Hepatocyte (in vitro differentiated cells): ENCODE measurements around the gene RNU5D-1. TPM values are rescaled to one million over a fixed set of nuclear protein-coding genes. Genes with fewer than 3 reads are reported as not detected.

ENCODE experiments used
- DNase-seq: peaks from one replicate; pipeline ENCODE4 v3.0.0-alpha.2; 2016; ENCODE audit warnings: low spot score
- H2AFZ ChIP-seq: fragments of 200-600 bp; sonication (generic); 2 replicates; pipeline ENCODE4 v1.6.0; 2016; ENCODE audit warnings: antibody characterized with exemption, mild to moderate bottlenecking
- H3K27ac ChIP-seq: fragments of 200-600 bp; sonication (generic); 2 replicates; pipeline ENCODE4 v1.5.1; 2016; ENCODE audit warnings: mild to moderate bottlenecking
- H3K27me3 ChIP-seq: fragments of 200-600 bp; sonication (generic); 2 replicates; pipeline ENCODE4 v1.6.1; 2016
- H3K36me3 ChIP-seq: fragments of 200-600 bp; sonication (generic); replicated peaks from 2 replicates; pipeline ENCODE4 v1.5.1; 2016; ENCODE audit warnings: low read depth; ENCODE audit not compliant: insufficient read depth
- H3K4me1 ChIP-seq: fragments of 200-600 bp; sonication (generic); 2 replicates; pipeline ENCODE4 v1.5.1; 2016; ENCODE audit warnings: mild to moderate bottlenecking, moderate library complexity; ENCODE audit not compliant: insufficient read depth
- H3K4me2 ChIP-seq: fragments of 200-600 bp; sonication (generic); 2 replicates; pipeline ENCODE4 v1.6.0; 2016
- H3K4me3 ChIP-seq: fragments of 200-600 bp; sonication (generic); 2 replicates; pipeline ENCODE4 v1.5.1; 2016; ENCODE audit warnings: mild to moderate bottlenecking
- H3K79me2 ChIP-seq: fragments of 200-600 bp; sonication (generic); 2 replicates; pipeline ENCODE4 v1.6.0; 2017; ENCODE audit warnings: mild to moderate bottlenecking
- H3K9me2 ChIP-seq: fragments of 200-600 bp; sonication (generic); replicated peaks from 2 replicates; pipeline ENCODE4 v1.6.0; 2017; ENCODE audit warnings: mild to moderate bottlenecking; ENCODE audit not compliant: insufficient read depth
- H3K9me3 ChIP-seq: fragments of 200-600 bp; sonication (generic); 2 replicates; pipeline ENCODE4 v1.5.1; 2016; ENCODE audit warnings: low read depth, mild to moderate bottlenecking
- H4K20me1 ChIP-seq: fragments of 200-600 bp; sonication (generic); 2 replicates; pipeline ENCODE4 v1.6.0; 2016; ENCODE audit warnings: mild to moderate bottlenecking; ENCODE audit not compliant: insufficient read depth, poor library complexity, severe bottlenecking
- CTCF ChIP-seq: fragments of 200-600 bp; sonication (generic); IDR thresholded peaks from 2 replicates; pipeline ENCODE4 v1.5.1; 2016; ENCODE audit warnings: antibody characterized with exemption, mild to moderate bottlenecking; ENCODE audit not compliant: poor library complexity
- EZH2 ChIP-seq: fragments of 200-600 bp; sonication (generic); IDR thresholded peaks from 2 replicates; pipeline ENCODE4 v1.6.1; 2016; ENCODE audit warnings: antibody characterized with exemption, mild to moderate bottlenecking, borderline replicate concordance
- EZH2phosphoT487 ChIP-seq: fragments of 200-600 bp; sonication (generic); IDR thresholded peaks from one replicate; pipeline ENCODE4 v1.6.1; 2018; ENCODE audit warnings: antibody characterized with exemption, mild to moderate bottlenecking, low read depth, moderate library complexity; ENCODE audit not compliant: unreplicated experiment, severe bottlenecking
- WGBS: methylation state at CpG from one replicate; pipeline ENCODE4 v1.1.6; 2016; ENCODE audit warnings: low lambda C conversion rate; ENCODE audit errors: missing lambda C conversion rate; 5-methylcytosine and 5-hydroxymethylcytosine counted together
- polyA plus RNA-seq: library from polyadenylated mRNA; unstranded; fragments of >200 nt; fragmentation: Nextera tagmentation; extraction: Ambion mirVana; gene quantifications from 2 replicates; pipeline ENCODE4 v1.2.1, GENCODE V29; 2016
- total RNA-seq: library from RNA; depleted of rRNA; stranded (reverse); fragments of >200 nt; gene quantifications from 2 replicates; pipeline ENCODE4 v1.2.3, GENCODE V29; 2014

The RNU5D-1 gene
- total and polyA plus RNA-seq, 2 experiments from 2014 or later = not detected

- peak overlapping the region; percentile 41 for H3K4me2 ChIP-seq
- WGBS = 56% methylated on average over 6 of the region's 6 CpGs
- H2AFZ ChIP-seq = no peak overlapping the region
- no peaks in the 10 kb centered on the region for H3K9me2 ChIP-seq
- H3K79me2 ChIP-seq = no peaks in the 10 kb centered on the region
- H3K4me1 ChIP-seq = no peaks in the 10 kb centered on the region
- no peak overlapping the region for H3K4me3 ChIP-seq
- no peaks in the 10 kb centered on the region for H3K27me3 ChIP-seq
- H3K9me3 ChIP-seq = no peaks in the 10 kb centered on the region
- H3K36me3 ChIP-seq = no peaks in the 10 kb centered on the region
- peak; percentile 46 for DNase-seq
- TF ChIP-seq EZH2phosphoT487 (no peak), EZH2 (no peak), CTCF (no peak)
- peak overlapping the region; percentile 80 for H3K27ac ChIP-seq
- no peaks in the 10 kb centered on the region for H4K20me1 ChIP-seq
Measured at GRCh38 chr1:44713321-44713781, 17.6 kb downstream of the RNU5D-1 start.

- DNase-seq = peak; percentile 57
- H3K27ac ChIP-seq = no peak overlapping the region
- H3K27me3 ChIP-seq = no peaks in the 10 kb centered on the region
- no peak overlapping the region for H3K4me3 ChIP-seq
- H3K79me2 ChIP-seq = no peaks in the 10 kb centered on the region
- no peaks in the 10 kb centered on the region for H3K9me2 ChIP-seq
- no peaks in the 10 kb centered on the region for H4K20me1 ChIP-seq
- no peaks in the 10 kb centered on the region for H3K9me3 ChIP-seq
- no peaks in the 10 kb centered on the region for H3K36me3 ChIP-seq
- H2AFZ ChIP-seq = no peak overlapping the region
- TF ChIP-seq EZH2phosphoT487 (no peak), CTCF (peak; percentile 50)
- 58% methylated on average over 15 of the region's 15 CpGs for WGBS
- no peaks in the 10 kb centered on the region for H3K4me1 ChIP-seq
- no peak overlapping the region for H3K4me2 ChIP-seq
Measured at GRCh38 chr1:44707959-44708831, 22.8 kb downstream of the RNU5D-1 start.

GRCh38 chr1:44707112-44707881 lies 23.7 kb downstream of the RNU5D-1 start:
- Histone ChIP-seq H3K27me3 (no peaks in the 10 kb centered on the region), H3K36me3 (no peaks in the 10 kb centered on the region), H2AFZ (no peak overlapping the region), H3K79me2 (no peaks in the 10 kb centered on the region), H3K9me3 (no peaks in the 10 kb centered on the region), H3K27ac (no peak overlapping the region), H4K20me1 (no peaks in the 10 kb centered on the region), H3K4me3 (no peak overlapping the region), H3K4me2 (no peak overlapping the region), H3K4me1 (no peaks in the 10 kb centered on the region), H3K9me2 (no peaks in the 10 kb centered on the region)
- peak; percentile 41 for DNase-seq
- TF ChIP-seq CTCF (no peak), EZH2phosphoT487 (no peak), EZH2 (no peak)
- WGBS = 87% methylated on average over 6 of the region's 6 CpGs
